Kidney epithelial cell (primary cell): ENCODE data around the gene NT5DC1. TPM values are rescaled to one million over a fixed set of nuclear protein-coding genes. Genes with fewer than 3 reads are reported as not detected.

ENCODE experiments used
- DNase-seq: peaks from one replicate; pipeline ENCODE4 v3.0.0-alpha.2; 2010; ENCODE audit warnings: low read depth
- H3K27me3 ChIP-seq: 2 replicates; pipeline ENCODE4 v1.6.0; 2011; ENCODE audit warnings: low read length; ENCODE audit not compliant: control insufficient read depth, insufficient read depth
- H3K36me3 ChIP-seq: 2 replicates; pipeline ENCODE4 v1.5.1; 2011; ENCODE audit warnings: low read length; ENCODE audit not compliant: control insufficient read depth, insufficient read depth
- H3K4me3 ChIP-seq: 2 replicates; pipeline ENCODE4 v1.5.1; 2011; ENCODE audit warnings: low read depth, mild to moderate bottlenecking, control low read depth, low read length
- CTCF ChIP-seq: IDR thresholded peaks from 2 replicates; pipeline ENCODE4 v1.5.1; 2011; ENCODE audit warnings: mild to moderate bottlenecking, moderate library complexity, low read length, control low read depth, inconsistent platforms; ENCODE audit not compliant: insufficient read depth, poor library complexity, severe bottlenecking
- total RNA-seq: library from RNA; depleted of rRNA; stranded (reverse); fragments of >200 nt; gene quantifications from 2 replicates; pipeline ENCODE4 v1.2.3, GENCODE V29; 2015

NT5DC1 gene
- total RNA-seq, 1 donor from 2014 or later, result 19.3 TPM

- Histone ChIP-seq H3K36me3 (no peaks in the 10 kb centered on the region), H3K27me3 (no peaks in the 10 kb centered on the region), H3K4me3 (no peak overlapping the region)
- no peak for TF ChIP-seq CTCF
- DNase-seq, result no peak
Measured at GRCh38 chr6:116239856-116240255, 139.2 kb downstream of the NT5DC1 start.

- Histone ChIP-seq H3K36me3 (no peaks in the 10 kb centered on the region), H3K27me3 (no peaks in the 10 kb centered on the region), H3K4me3 (no peak overlapping the region)
- no peak for TF ChIP-seq CTCF
- no peak for DNase-seq
Measured at GRCh38 chr6:116244284-116244683, 143.6 kb downstream of the NT5DC1 start.

GRCh38 chr6:116246089-116246488, 145.4 kb downstream of the NT5DC1 start:
- Histone ChIP-seq H3K27me3 (no peaks in the 10 kb centered on the region), H3K36me3 (peaks cover 2% of the 10 kb centered on the region), H3K4me3 (no peak overlapping the region)
- DNase-seq, result no peak
- TF ChIP-seq CTCF, result no peak

GRCh38 chr6:116247285-116247684, 146.6 kb downstream of the NT5DC1 start:
- Histone ChIP-seq H3K4me3 (no peak overlapping the region), H3K36me3 (peaks cover 2% of the 10 kb centered on the region), H3K27me3 (no peaks in the 10 kb centered on the region)
- no peak for DNase-seq
- TF ChIP-seq CTCF, result no peak

- DNase-seq, result no peak
- TF ChIP-seq CTCF, result no peak
Measured at GRCh38 chr6:116248577-116248976, 147.9 kb downstream of the NT5DC1 start.

GRCh38 chr6:116251568-116252384, 151.1 kb downstream of the NT5DC1 start:
- no peak for DNase-seq
- Histone ChIP-seq H3K4me3 (no peak overlapping the region), H3K36me3 (peaks cover 2% of the 10 kb centered on the region), H3K27me3 (no peaks in the 10 kb centered on the region)
- no peak for TF ChIP-seq CTCF

More at GRCh38 chr6:116248577-116248976, 147.9 kb downstream of the NT5DC1 start:
- Histone ChIP-seq H3K27me3 (no peaks in the 10 kb centered on the region), H3K4me3 (no peak overlapping the region), H3K36me3 (peaks cover 2% of the 10 kb centered on the region)
